ENCODE data around the gene ASPSCR1. TPM values are rescaled to one million over a fixed set of nuclear protein-coding genes. Genes with fewer than 3 reads are reported as not detected.

ASPSCR1 gene
- total and polyA plus RNA-seq, 9 of the 15 experiments (the other 6 are each of a cell fraction or from before 2014, with no cell fraction given) = 0.90 to 36.9 (median 11.6) TPM

DNA sequence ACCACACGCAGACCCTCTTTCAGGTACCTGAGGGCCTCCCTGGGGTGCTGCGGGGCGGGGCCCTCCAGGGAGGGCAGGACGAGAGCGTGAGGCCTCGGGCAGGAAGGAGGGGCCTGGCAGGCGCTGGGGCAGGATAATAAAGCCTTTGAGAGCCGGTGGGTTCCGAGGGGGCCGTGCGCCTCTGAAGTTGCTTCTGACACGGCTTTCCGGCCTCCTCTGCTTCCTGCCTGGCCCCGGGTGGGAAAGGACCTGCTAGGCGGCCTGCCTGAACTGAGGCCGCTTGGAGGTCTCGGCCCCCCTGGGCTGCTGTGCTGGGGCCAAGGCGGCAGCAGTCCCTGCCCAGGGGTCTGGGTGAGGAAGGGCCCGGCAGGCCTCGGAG, 34.8 kb downstream of the ASPSCR1 start:
- ATAC-seq (no peak), FAIRE-seq (no peak), DNase-seq (ENCODE audit: extremely low read depth in 1 of 4, low spot score in 3 of 4) (no peak)
- H3K4me3 ChIP-seq = no peak overlapping the region
- WGBS (ENCODE audit: insufficient coverage, low coverage, missing lambda C conversion rate) = 79% methylated on average over 11 of the region's 20 CpGs
- H3K27me3 ChIP-seq (ENCODE audit: control insufficient read depth in 2 of 2, insufficient read depth in 2 of 2, low read length in 2 of 2) = no peaks in the 10 kb centered on the region
- H3K27ac ChIP-seq (ENCODE audit: extremely low read depth, low read depth, low read length) = no peak overlapping the region
- BruUV-seq (replicated peaks) = no TSS peak
- no peaks in the 10 kb centered on the region for H3K9me1 ChIP-seq (ENCODE audit: control insufficient read depth, insufficient read depth, low read length)
- no peak overlapping the region for H3K9ac ChIP-seq (ENCODE audit: insufficient read depth in 1 of 2, low read depth in 2 of 2, low read length in 2 of 2)
- H3K36me3 ChIP-seq (ENCODE audit: control insufficient read depth, insufficient read depth, low read length) = no peaks in the 10 kb centered on the region; the same call in 2 of the 3 replicates
- ChIA-PET CTCF (ENCODE audit: low intra/inter-chr PET ratio) (no interaction called here), POLR2A (interaction anchor here (0.6 kb wide), 1 partner anchor 440 kb away, joined by 3 read pairs; no protein-coding TSS in a partner anchor)
- no peak overlapping the region for H3K4me2 ChIP-seq (ENCODE audit: insufficient read depth, low read length)
- no peak overlapping the region for H2AFZ ChIP-seq (ENCODE audit: low read depth, low read length)
- no peaks in the 10 kb centered on the region for H3K9me3 ChIP-seq (replicated peaks; ENCODE audit: control insufficient read depth, insufficient read depth, low read depth, low read length)
- in situ Hi-C loops (cut with MboI) (no loop called here), intact Hi-C loops (cut with micrococcal nuclease) (no loop called here)
- H3K4me1 ChIP-seq (replicated peaks in 1 of 2; ENCODE audit: control insufficient read depth in 2 of 2, insufficient read depth in 2 of 2, low read length in 2 of 2) = peaks cover 0 to 87% of the 10 kb centered on the region in 2 experiments; a peak in 2 of 5 replicates
- H3K79me2 ChIP-seq (ENCODE audit: control insufficient read depth, insufficient read depth, low read length) = no peaks in the 10 kb centered on the region
- no peaks in the 10 kb centered on the region for H4K20me1 ChIP-seq (replicated peaks; ENCODE audit: control insufficient read depth, insufficient read depth, low read length)
- TF ChIP-seq, protein P1, sequence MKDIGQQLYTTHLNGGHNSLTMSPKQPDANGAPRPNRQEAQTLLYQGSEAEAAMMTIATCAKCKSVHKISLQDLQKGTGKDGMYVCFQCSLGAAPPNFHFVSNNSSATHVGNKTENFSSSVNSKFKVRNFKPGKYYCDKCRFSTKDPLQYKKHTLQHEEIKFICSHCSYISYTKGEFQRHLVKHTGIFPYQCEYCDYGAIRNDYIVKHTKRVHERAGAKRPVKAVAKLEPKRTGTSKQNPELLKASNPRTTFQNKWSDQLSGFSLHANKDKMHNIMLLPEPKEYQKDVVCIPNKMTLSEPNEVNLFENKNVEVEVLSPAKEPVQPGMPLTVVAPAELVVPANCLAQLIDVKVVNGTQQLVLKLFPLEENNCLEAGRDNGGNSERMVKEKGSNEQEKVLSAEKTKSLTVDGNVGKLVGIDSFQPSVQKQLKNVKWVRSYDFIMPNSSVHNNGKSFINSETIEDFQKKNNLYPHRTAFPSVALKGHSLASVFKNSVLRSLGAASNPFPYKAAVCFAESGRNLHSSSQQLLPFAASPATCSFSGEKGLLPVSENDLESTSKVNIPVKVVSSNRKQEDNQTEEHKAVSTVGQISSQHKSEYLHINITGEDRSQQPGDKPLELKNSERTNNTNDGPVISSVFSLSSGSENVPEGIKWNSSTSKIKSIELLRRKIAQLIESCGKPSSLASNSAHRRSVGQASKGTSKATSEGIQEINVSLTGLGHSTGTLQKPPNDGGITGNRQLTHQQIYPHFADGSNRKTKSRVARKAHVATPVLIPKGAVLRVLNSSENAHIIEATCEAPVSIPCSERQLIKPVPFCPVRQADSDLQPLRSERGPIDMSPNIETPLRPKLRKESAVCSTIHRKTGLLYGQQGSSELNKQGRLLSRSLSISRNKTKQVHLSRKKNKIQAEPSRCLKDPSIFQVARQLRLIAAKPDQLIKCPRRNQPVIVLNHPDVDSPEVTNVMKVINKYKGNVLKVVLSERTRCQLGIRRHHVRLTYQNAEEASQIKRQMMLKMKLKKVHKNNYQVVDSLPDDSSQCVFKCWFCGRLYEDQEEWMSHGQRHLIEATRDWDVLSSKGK (CRISPR knock-in tag; IDR thresholded peaks at IDR 0.05) = no peak
- no peak for TF ChIP-seq NCOR1 (IDR thresholded peaks at IDR 0.05)
- TF ChIP-seq TCF7 (IDR thresholded peaks at IDR 0.05; ENCODE audit: borderline replicate concordance) = no peak
- TF ChIP-seq TARDBP (IDR thresholded peaks at IDR 0.05) = no peak
- no peak for TF ChIP-seq TCFL5 (CRISPR knock-in tag; conservative IDR thresholded peaks at IDR 0.05)
- no peak for TF ChIP-seq MTF1 (CRISPR knock-in tag; IDR thresholded peaks at IDR 0.05; ENCODE audit: borderline replicate concordance)
- TF ChIP-seq, protein P2, sequence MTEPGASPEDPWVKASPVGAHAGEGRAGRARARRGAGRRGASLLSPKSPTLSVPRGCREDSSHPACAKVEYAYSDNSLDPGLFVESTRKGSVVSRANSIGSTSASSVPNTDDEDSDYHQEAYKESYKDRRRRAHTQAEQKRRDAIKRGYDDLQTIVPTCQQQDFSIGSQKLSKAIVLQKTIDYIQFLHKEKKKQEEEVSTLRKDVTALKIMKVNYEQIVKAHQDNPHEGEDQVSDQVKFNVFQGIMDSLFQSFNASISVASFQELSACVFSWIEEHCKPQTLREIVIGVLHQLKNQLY (CRISPR knock-in tag; conservative IDR thresholded peaks at IDR 0.05) = no peak
- no peak for TF ChIP-seq NUFIP1 (IDR thresholded peaks at IDR 0.05; ENCODE audit: partially characterized antibody)
- TF ChIP-seq RFX7 (CRISPR knock-in tag; IDR thresholded peaks at IDR 0.05) = no peak
- no peak for TF ChIP-seq ARHGAP35 (IDR thresholded peaks at IDR 0.05; ENCODE audit: partially characterized antibody)
- TF ChIP-seq, protein P3, sequence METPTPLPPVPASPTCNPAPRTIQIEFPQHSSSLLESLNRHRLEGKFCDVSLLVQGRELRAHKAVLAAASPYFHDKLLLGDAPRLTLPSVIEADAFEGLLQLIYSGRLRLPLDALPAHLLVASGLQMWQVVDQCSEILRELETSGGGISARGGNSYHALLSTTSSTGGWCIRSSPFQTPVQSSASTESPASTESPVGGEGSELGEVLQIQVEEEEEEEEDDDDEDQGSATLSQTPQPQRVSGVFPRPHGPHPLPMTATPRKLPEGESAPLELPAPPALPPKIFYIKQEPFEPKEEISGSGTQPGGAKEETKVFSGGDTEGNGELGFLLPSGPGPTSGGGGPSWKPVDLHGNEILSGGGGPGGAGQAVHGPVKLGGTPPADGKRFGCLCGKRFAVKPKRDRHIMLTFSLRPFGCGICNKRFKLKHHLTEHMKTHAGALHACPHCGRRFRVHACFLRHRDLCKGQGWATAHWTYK (CRISPR knock-in tag; IDR thresholded peaks at IDR 0.05) = no peak
- TF ChIP-seq, protein P4, sequence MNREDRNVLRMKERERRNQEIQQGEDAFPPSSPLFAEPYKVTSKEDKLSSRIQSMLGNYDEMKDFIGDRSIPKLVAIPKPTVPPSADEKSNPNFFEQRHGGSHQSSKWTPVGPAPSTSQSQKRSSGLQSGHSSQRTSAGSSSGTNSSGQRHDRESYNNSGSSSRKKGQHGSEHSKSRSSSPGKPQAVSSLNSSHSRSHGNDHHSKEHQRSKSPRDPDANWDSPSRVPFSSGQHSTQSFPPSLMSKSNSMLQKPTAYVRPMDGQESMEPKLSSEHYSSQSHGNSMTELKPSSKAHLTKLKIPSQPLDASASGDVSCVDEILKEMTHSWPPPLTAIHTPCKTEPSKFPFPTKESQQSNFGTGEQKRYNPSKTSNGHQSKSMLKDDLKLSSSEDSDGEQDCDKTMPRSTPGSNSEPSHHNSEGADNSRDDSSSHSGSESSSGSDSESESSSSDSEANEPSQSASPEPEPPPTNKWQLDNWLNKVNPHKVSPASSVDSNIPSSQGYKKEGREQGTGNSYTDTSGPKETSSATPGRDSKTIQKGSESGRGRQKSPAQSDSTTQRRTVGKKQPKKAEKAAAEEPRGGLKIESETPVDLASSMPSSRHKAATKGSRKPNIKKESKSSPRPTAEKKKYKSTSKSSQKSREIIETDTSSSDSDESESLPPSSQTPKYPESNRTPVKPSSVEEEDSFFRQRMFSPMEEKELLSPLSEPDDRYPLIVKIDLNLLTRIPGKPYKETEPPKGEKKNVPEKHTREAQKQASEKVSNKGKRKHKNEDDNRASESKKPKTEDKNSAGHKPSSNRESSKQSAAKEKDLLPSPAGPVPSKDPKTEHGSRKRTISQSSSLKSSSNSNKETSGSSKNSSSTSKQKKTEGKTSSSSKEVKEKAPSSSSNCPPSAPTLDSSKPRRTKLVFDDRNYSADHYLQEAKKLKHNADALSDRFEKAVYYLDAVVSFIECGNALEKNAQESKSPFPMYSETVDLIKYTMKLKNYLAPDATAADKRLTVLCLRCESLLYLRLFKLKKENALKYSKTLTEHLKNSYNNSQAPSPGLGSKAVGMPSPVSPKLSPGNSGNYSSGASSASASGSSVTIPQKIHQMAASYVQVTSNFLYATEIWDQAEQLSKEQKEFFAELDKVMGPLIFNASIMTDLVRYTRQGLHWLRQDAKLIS (CRISPR knock-in tag; IDR thresholded peaks at IDR 0.05) = no peak
- no peak for TF ChIP-seq FOXK1 (CRISPR knock-in tag; IDR thresholded peaks at IDR 0.05; ENCODE audit: borderline replicate concordance)

All from K562 (cell line).